Ishikawa (cell line): ENCODE measurements around the gene DNAH17.

Source experiments
- CEBPB ChIP-seq: IDR thresholded peaks from 2 replicates; pipeline ENCODE4 v1.6.1; 2012
- EP300 ChIP-seq: IDR thresholded peaks from 2 replicates; pipeline ENCODE4 v1.6.1; 2012; ENCODE audit warnings: borderline replicate concordance
- RAD21 ChIP-seq: IDR thresholded peaks from 2 replicates; pipeline ENCODE4 v1.6.1; 2012; ENCODE audit warnings: low read depth
- REST ChIP-seq: IDR thresholded peaks from 2 replicates; pipeline ENCODE4 v1.6.1; 2012; ENCODE audit warnings: low read depth, mild to moderate bottlenecking
- TAF1 ChIP-seq: IDR thresholded peaks from 2 replicates; pipeline ENCODE4 v1.6.1; 2012; ENCODE audit warnings: low read depth, mild to moderate bottlenecking
- TEAD4 ChIP-seq: IDR thresholded peaks from 2 replicates; pipeline ENCODE4 v1.6.1; 2012
- ZBTB7A ChIP-seq: IDR thresholded peaks from 2 replicates; pipeline ENCODE4 v1.6.1; 2012; ENCODE audit warnings: low read depth
- TF ChIP-seq, protein P1 (sequence below): IDR thresholded peaks from 2 replicates; pipeline ENCODE4 v1.6.1; 2012

- TF ChIP-seq RAD21: no peak
- TF ChIP-seq REST: no peak
- TF ChIP-seq ZBTB7A: no peak
- no peak for TF ChIP-seq EP300
- TF ChIP-seq CEBPB: no peak
- no peak for TF ChIP-seq TEAD4
- TF ChIP-seq TAF1: no peak
- TF ChIP-seq, protein P1, sequence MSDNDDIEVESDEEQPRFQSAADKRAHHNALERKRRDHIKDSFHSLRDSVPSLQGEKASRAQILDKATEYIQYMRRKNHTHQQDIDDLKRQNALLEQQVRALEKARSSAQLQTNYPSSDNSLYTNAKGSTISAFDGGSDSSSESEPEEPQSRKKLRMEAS: no peak
These were observed 64.2 kb downstream of the DNAH17 start for GRCh38 chr17:78512976-78513375.
